Measurements from ENCODE around the gene SCN11A.

SCN11A gene

GRCh38 chr3:39005295-39005694, 46.4 kb downstream of the SCN11A start:
- DNase-seq = no peak

More at GRCh38 chr3:39005295-39005694, 46.4 kb downstream of the SCN11A start:
- TF ChIP-seq GATA1 (IDR thresholded peaks at IDR 0.05; ENCODE audit: low read depth, low read length) = no peak
- no peak for TF ChIP-seq POLR2A (IDR thresholded peaks at IDR 0.05; ENCODE audit: low read length)
